ENCODE results near the gene QRICH2.

The QRICH2 gene

GRCh38 chr17:76275382-76276068, 32.6 kb downstream of the QRICH2 start:
- Histone ChIP-seq H2BK120ac (ENCODE audit: low read depth, low read length) (no peak overlapping the region), H2BK5ac (ENCODE audit: low read depth, low read length, poor library complexity, severe bottlenecking) (no peak overlapping the region), H3K23ac (ENCODE audit: low read length in 2 of 2) (no peak overlapping the region), H3K4me1 (ENCODE audit: control insufficient read depth, insufficient read depth, low read depth, low read length) (peaks cover 52% of the 10 kb centered on the region), H3K27ac (ENCODE audit: low read length, poor library complexity, severe bottlenecking) (no peak overlapping the region), H2BK12ac (ENCODE audit: low read length in 2 of 2) (no peak overlapping the region), H2AFZ (ENCODE audit: low read depth, low read length) (no peak overlapping the region), H3K18ac (ENCODE audit: low read depth in 1 of 2, low read length in 2 of 2) (no peak overlapping the region), H4K8ac (ENCODE audit: low read length) (no peak overlapping the region), H3K36me3 (ENCODE audit: control insufficient read depth in 1 of 2, insufficient read depth in 2 of 2, low read depth in 1 of 2, low read length in 2 of 2) (peaks cover 7 to 30% of the 10 kb centered on the region in 2 experiments), H2BK15ac (ENCODE audit: low read depth, poor library complexity, severe bottlenecking) (no peak overlapping the region), H3K14ac (ENCODE audit: low read length in 2 of 2) (peak overlapping the region in 1 of 2 experiments; percentile 58), H3K9me3 (ENCODE audit: control insufficient read depth, low read length) (no peaks in the 10 kb centered on the region), H3K79me1 (replicated peaks; ENCODE audit: low read length, poor library complexity, severe bottlenecking) (peaks cover 7% of the 10 kb centered on the region), H2AK5ac (ENCODE audit: low read length, severe bottlenecking) (no peak overlapping the region), H4K91ac (ENCODE audit: low read length) (no peak overlapping the region), H3K4ac (ENCODE audit: low read depth in 1 of 2, low read length in 2 of 2) (no peak overlapping the region), H3K4me2 (ENCODE audit: low read length, poor library complexity, severe bottlenecking) (no peak overlapping the region), H3K9ac (ENCODE audit: low read length) (no peak overlapping the region), H3K27me3 (ENCODE audit: control insufficient read depth in 1 of 2, insufficient read depth in 1 of 2, low read length in 2 of 2) (no peaks in the 10 kb centered on the region), H3K4me3 (ENCODE audit: insufficient read depth in 1 of 2, low read depth in 1 of 2, low read length in 2 of 2) (no peak overlapping the region)
- 96% methylated on average over 20 of the region's 22 CpGs for WGBS
- peak; percentile 41 for DNase-seq

GRCh38 chr17:76274112-76274956, 33.7 kb downstream of the QRICH2 start:
- Histone ChIP-seq H3K27ac (ENCODE audit: low read length, poor library complexity, severe bottlenecking) (no peak overlapping the region), H3K23ac (ENCODE audit: low read length in 2 of 2) (no peak overlapping the region), H3K4me3 (ENCODE audit: insufficient read depth in 1 of 2, low read depth in 1 of 2, low read length in 2 of 2) (no peak overlapping the region), H3K79me1 (replicated peaks; ENCODE audit: low read length, poor library complexity, severe bottlenecking) (peaks cover 13% of the 10 kb centered on the region), H2AK5ac (ENCODE audit: low read length, severe bottlenecking) (no peak overlapping the region), H4K91ac (ENCODE audit: low read length) (no peak overlapping the region), H2BK12ac (ENCODE audit: low read length in 2 of 2) (peak overlapping the region in 1 of 2 experiments; percentile 24), H3K4me1 (ENCODE audit: control insufficient read depth, insufficient read depth, low read depth, low read length) (peaks cover 61% of the 10 kb centered on the region), H2BK15ac (ENCODE audit: low read depth, poor library complexity, severe bottlenecking) (no peak overlapping the region), H3K14ac (ENCODE audit: low read length in 2 of 2) (no peak overlapping the region), H2BK5ac (ENCODE audit: low read depth, low read length, poor library complexity, severe bottlenecking) (no peak overlapping the region), H3K4me2 (ENCODE audit: low read length, poor library complexity, severe bottlenecking) (no peak overlapping the region), H3K36me3 (ENCODE audit: control insufficient read depth in 1 of 2, insufficient read depth in 2 of 2, low read depth in 1 of 2, low read length in 2 of 2) (peaks cover 11 to 41% of the 10 kb centered on the region in 2 experiments), H2BK120ac (ENCODE audit: low read depth, low read length) (no peak overlapping the region), H3K9ac (ENCODE audit: low read length) (no peak overlapping the region), H3K9me3 (ENCODE audit: control insufficient read depth, low read length) (no peaks in the 10 kb centered on the region), H2AFZ (ENCODE audit: low read depth, low read length) (no peak overlapping the region), H3K18ac (ENCODE audit: low read depth in 1 of 2, low read length in 2 of 2) (no peak overlapping the region), H3K4ac (ENCODE audit: low read depth in 1 of 2, low read length in 2 of 2) (no peak overlapping the region), H3K27me3 (ENCODE audit: control insufficient read depth in 1 of 2, insufficient read depth in 1 of 2, low read length in 2 of 2) (no peaks in the 10 kb centered on the region), H4K8ac (ENCODE audit: low read length) (no peak overlapping the region)
- 85% methylated on average over 20 of the region's 21 CpGs for WGBS
- peak; percentile 51 for DNase-seq

GRCh38 chr17:76273445-76274111, 34.5 kb downstream of the QRICH2 start:
- Histone ChIP-seq H3K4me1 (ENCODE audit: control insufficient read depth, insufficient read depth, low read depth, low read length) (peaks cover 64% of the 10 kb centered on the region), H3K27me3 (ENCODE audit: control insufficient read depth in 1 of 2, insufficient read depth in 1 of 2, low read length in 2 of 2) (no peaks in the 10 kb centered on the region), H3K27ac (ENCODE audit: low read length, poor library complexity, severe bottlenecking) (no peak overlapping the region), H3K14ac (ENCODE audit: low read length in 2 of 2) (no peak overlapping the region), H2BK5ac (ENCODE audit: low read depth, low read length, poor library complexity, severe bottlenecking) (peak overlapping the region; percentile 3), H3K18ac (ENCODE audit: low read depth in 1 of 2, low read length in 2 of 2) (no peak overlapping the region), H3K9ac (ENCODE audit: low read length) (no peak overlapping the region), H2BK15ac (ENCODE audit: low read depth, poor library complexity, severe bottlenecking) (no peak overlapping the region), H3K4me2 (ENCODE audit: low read length, poor library complexity, severe bottlenecking) (no peak overlapping the region), H2BK120ac (ENCODE audit: low read depth, low read length) (no peak overlapping the region), H2AK5ac (ENCODE audit: low read length, severe bottlenecking) (no peak overlapping the region), H4K91ac (ENCODE audit: low read length) (no peak overlapping the region), H3K9me3 (ENCODE audit: control insufficient read depth, low read length) (no peaks in the 10 kb centered on the region), H4K8ac (ENCODE audit: low read length) (no peak overlapping the region), H3K4me3 (ENCODE audit: insufficient read depth in 1 of 2, low read depth in 1 of 2, low read length in 2 of 2) (no peak overlapping the region), H2AFZ (ENCODE audit: low read depth, low read length) (no peak overlapping the region), H2BK12ac (ENCODE audit: low read length in 2 of 2) (no peak overlapping the region), H3K4ac (ENCODE audit: low read depth in 1 of 2, low read length in 2 of 2) (no peak overlapping the region), H3K36me3 (ENCODE audit: control insufficient read depth in 1 of 2, insufficient read depth in 2 of 2, low read depth in 1 of 2, low read length in 2 of 2) (peaks cover 16 to 49% of the 10 kb centered on the region in 2 experiments), H3K23ac (ENCODE audit: low read length in 2 of 2) (no peak overlapping the region), H3K79me1 (replicated peaks; ENCODE audit: low read length, poor library complexity, severe bottlenecking) (peaks cover 16% of the 10 kb centered on the region)
- DNase-seq: peak; percentile 48
- 93% methylated on average over 26 of the region's 26 CpGs for WGBS

All from mesenchymal stem cell (in vitro differentiated cells and primary cell).